ENCODE results near the gene FCRL3. TPM values are rescaled to one million over a fixed set of nuclear protein-coding genes. Genes with fewer than 3 reads are reported as not detected.

The FCRL3 gene
- total and polyA plus RNA-seq, 7 donors: under 0.01 to 6.7 TPM; not detected in 5

Other genes starting within 250 kb of the FCRL3 start
- gene FCRL5, start 148.3 kb downstream of the FCRL3 start, total RNA-seq: not detected
- 10 to 100 TPM in 1 of 3 donors, under 1 TPM in 1, not detected in 1; 0.60 to 10.2 TPM for gene FCRL5, start 148.3 kb downstream of the FCRL3 start, polyA plus RNA-seq
- not detected for gene FCRL4, start 102.7 kb downstream of the FCRL3 start, total RNA-seq
- under 1 TPM in 1 of 3 donors, not detected in 2; 0.96 TPM for gene FCRL4, start 102.7 kb downstream of the FCRL3 start, polyA plus RNA-seq
- gene FCRL2, start 76.4 kb upstream of the FCRL3 start, total RNA-seq: not detected
- gene FCRL2, start 76.4 kb upstream of the FCRL3 start, polyA plus RNA-seq: 10 to 100 TPM in 1 of 3 donors, under 1 TPM in 1, not detected in 1; 0.60 to 13.6 TPM
- not detected for gene FCRL1, start 119.4 kb upstream of the FCRL3 start, total RNA-seq
- gene FCRL1, start 119.4 kb upstream of the FCRL3 start, polyA plus RNA-seq: 10 to 100 TPM in 1 of 3 donors, under 1 TPM in 1, not detected in 1; 0.60 to 35.4 TPM
- gene CD5L, start 141.0 kb upstream of the FCRL3 start, total RNA-seq: not detected
- gene CD5L, start 141.0 kb upstream of the FCRL3 start, polyA plus RNA-seq: under 1 TPM in 1 of 3 donors, not detected in 2; 0.07 TPM

Data from sigmoid colon (tissue), 7 donors.